A172 (cell line): ENCODE data around the gene RRAS2. TPM values are rescaled to one million over a fixed set of nuclear protein-coding genes. Genes with fewer than 3 reads are reported as not detected.

ENCODE experiments used
- DNase-seq: peaks from one replicate; pipeline ENCODE4 v3.0.0-alpha.2; 2015; ENCODE audit warnings: low spot score
- total RNA-seq: library from RNA; depleted of rRNA; stranded (reverse); fragments of >200 nt; shearing (Covaris generic); gene quantifications from 2 replicates; pipeline ENCODE4 v1.2.3, GENCODE V29; 2014

RRAS2 gene
- total RNA-seq, 1 experiment from 2014 or later, result 138 TPM

- peak; percentile 87 for DNase-seq
Observed at GRCh38 chr11:14336507-14337503, 22.2 kb downstream of the RRAS2 start.

GRCh38 chr11:14335712-14336111, 23.3 kb downstream of the RRAS2 start:
- DNase-seq, result no peak

- DNase-seq, result no peak
Observed at GRCh38 chr11:14334893-14335292, 24.1 kb downstream of the RRAS2 start.

- DNase-seq, result no peak
Observed at GRCh38 chr11:14334192-14334591, 24.8 kb downstream of the RRAS2 start.

GRCh38 chr11:14331476-14332136, 27.4 kb downstream of the RRAS2 start:
- no peak for DNase-seq

- DNase-seq, result no peak
Observed at GRCh38 chr11:14330881-14331280, 28.1 kb downstream of the RRAS2 start.

GRCh38 chr11:14329702-14330101, 29.3 kb downstream of the RRAS2 start:
- no peak for DNase-seq

- no peak for DNase-seq
Observed at GRCh38 chr11:14327116-14327515, 31.9 kb downstream of the RRAS2 start.

- DNase-seq, result no peak
Observed at GRCh38 chr11:14323118-14323676, 35.8 kb downstream of the RRAS2 start.

- no peak for DNase-seq
Observed at GRCh38 chr11:14322510-14322909, 36.5 kb downstream of the RRAS2 start.

- DNase-seq, result no peak
Observed at GRCh38 chr11:14320020-14320419, 39.0 kb downstream of the RRAS2 start.

GRCh38 chr11:14318581-14318981, 40.4 kb downstream of the RRAS2 start:
- no peak for DNase-seq

GRCh38 chr11:14317659-14318325, 41.2 kb downstream of the RRAS2 start:
- DNase-seq, result no peak

- DNase-seq, result no peak
Observed at GRCh38 chr11:14315130-14315529, 43.9 kb downstream of the RRAS2 start.

- no peak for DNase-seq
Observed at GRCh38 chr11:14314127-14314526, 44.9 kb downstream of the RRAS2 start.

- no peak for DNase-seq
Observed at GRCh38 chr11:14312736-14313438, 46.1 kb downstream of the RRAS2 start.

GRCh38 chr11:14310679-14311078, 48.3 kb downstream of the RRAS2 start:
- DNase-seq, result no peak

GRCh38 chr11:14309425-14310192, 49.4 kb downstream of the RRAS2 start:
- DNase-seq, result no peak

- DNase-seq, result no peak
Observed at GRCh38 chr11:14308897-14309387, 50.0 kb downstream of the RRAS2 start.

GRCh38 chr11:14308114-14308896, 50.7 kb downstream of the RRAS2 start:
- peak; percentile 46 for DNase-seq
